SJCRH30 (cell line): Measurements from ENCODE around the gene CADM1. TPM values are rescaled to one million over a fixed set of nuclear protein-coding genes. Genes with fewer than 3 reads are reported as not detected.

Experiments used
- DNase-seq, 2 experiments: peaks; one replicate each; pipeline ENCODE4 v3.0.0-alpha.2; 2015 to 2020
- H3K27ac ChIP-seq: fragments of 250-450 bp; sonication (Bioruptor Pico); 2 replicates; pipeline ENCODE4 v1.5.1; 2020; ENCODE audit warnings: mild to moderate bottlenecking, moderate library complexity
- H3K27me3 ChIP-seq: fragments of 250-450 bp; sonication (Bioruptor Pico); 2 replicates; pipeline ENCODE4 v1.5.1; 2020; ENCODE audit warnings: mild to moderate bottlenecking, moderate library complexity
- H3K36me3 ChIP-seq: fragments of 250-450 bp; sonication (Bioruptor Pico); 2 replicates; pipeline ENCODE4 v1.5.1; 2020; ENCODE audit warnings: mild to moderate bottlenecking, moderate library complexity
- H3K4me1 ChIP-seq: fragments of 250-450 bp; sonication (Bioruptor Pico); 2 replicates; pipeline ENCODE4 v1.5.1; 2020; ENCODE audit warnings: mild to moderate bottlenecking, moderate library complexity
- H3K4me3 ChIP-seq: fragments of 250-450 bp; sonication (Bioruptor Pico); 2 replicates; pipeline ENCODE4 v1.5.1; 2020; ENCODE audit warnings: mild to moderate bottlenecking, moderate library complexity
- H3K9me3 ChIP-seq: fragments of 250-450 bp; sonication (Bioruptor Pico); replicated peaks from 2 replicates; pipeline ENCODE4 v1.5.1; 2020; ENCODE audit warnings: mild to moderate bottlenecking, moderate library complexity
- total RNA-seq: library from RNA; depleted of rRNA; stranded (reverse); fragments of >200 nt; shearing (Covaris generic); gene quantifications from 2 replicates; pipeline ENCODE4 v1.2.3, GENCODE V29; 2014

Gene CADM1
- total RNA-seq, 1 experiment from 2014 or later: 6.0 TPM

DNA sequence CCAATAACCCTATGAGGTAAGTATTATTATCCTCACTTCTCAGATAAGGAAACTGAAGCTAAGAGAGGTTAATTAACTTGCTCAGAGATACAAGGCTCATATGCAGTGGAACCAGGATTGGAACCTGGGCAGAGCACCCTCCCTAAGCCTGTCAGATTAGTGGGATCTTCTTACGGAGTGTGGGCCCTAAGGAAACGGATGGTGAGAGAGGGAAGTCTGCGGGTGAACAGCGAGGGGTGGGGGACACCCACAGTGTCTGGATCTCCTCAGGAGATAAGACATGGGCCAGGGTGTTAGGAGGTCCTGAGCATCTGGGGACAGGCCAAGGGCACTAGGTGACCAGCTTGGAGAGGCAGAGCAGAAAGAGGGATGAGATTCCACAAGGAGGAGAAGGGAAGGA, 376.0 kb downstream of the CADM1 start:
- Histone ChIP-seq H3K27me3 (no peaks in the 10 kb centered on the region), H3K36me3 (no peaks in the 10 kb centered on the region), H3K27ac (no peak overlapping the region), H3K9me3 (no peaks in the 10 kb centered on the region), H3K4me3 (no peak overlapping the region), H3K4me1 (no peaks in the 10 kb centered on the region)
- no peak for DNase-seq

GRCh38 chr11:115127790-115128189, 376.4 kb downstream of the CADM1 start:
- H3K27me3 ChIP-seq: no peaks in the 10 kb centered on the region
- H3K4me3 ChIP-seq: no peak overlapping the region
- DNase-seq: no peak
- H3K4me1 ChIP-seq: no peaks in the 10 kb centered on the region
- H3K9me3 ChIP-seq: no peaks in the 10 kb centered on the region
- H3K36me3 ChIP-seq: no peaks in the 10 kb centered on the region
- no peak overlapping the region for H3K27ac ChIP-seq

GRCh38 chr11:115126515-115127208, 377.6 kb downstream of the CADM1 start:
- no peak overlapping the region for H3K27ac ChIP-seq
- H3K4me3 ChIP-seq: no peak overlapping the region
- no peaks in the 10 kb centered on the region for H3K36me3 ChIP-seq
- DNase-seq: no peak
- H3K4me1 ChIP-seq: no peaks in the 10 kb centered on the region
- no peaks in the 10 kb centered on the region for H3K27me3 ChIP-seq
- H3K9me3 ChIP-seq: no peaks in the 10 kb centered on the region

DNA sequence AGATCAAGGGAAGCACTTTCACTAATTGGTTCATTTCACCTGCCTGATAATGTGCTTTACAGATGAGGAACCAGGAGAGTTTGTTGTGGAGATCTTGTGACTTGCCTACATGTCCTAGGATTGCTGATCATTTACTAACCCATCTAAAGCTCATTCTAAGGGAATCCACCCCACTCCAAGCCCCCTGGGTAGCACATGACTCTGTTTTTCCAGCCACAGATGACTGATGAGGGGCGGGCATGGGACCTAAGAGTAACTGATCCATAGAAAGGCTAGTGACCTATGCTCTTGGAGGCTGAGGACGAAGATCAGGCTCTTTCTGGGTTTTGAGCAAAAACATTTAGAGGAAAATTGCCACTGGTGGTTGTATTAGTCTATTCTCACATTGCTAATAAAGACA, 378.1 kb downstream of the CADM1 start:
- Histone ChIP-seq H3K36me3 (no peaks in the 10 kb centered on the region), H3K27ac (no peak overlapping the region), H3K4me1 (no peaks in the 10 kb centered on the region), H3K9me3 (no peaks in the 10 kb centered on the region), H3K27me3 (no peaks in the 10 kb centered on the region), H3K4me3 (no peak overlapping the region)
- DNase-seq: no peak

DNA sequence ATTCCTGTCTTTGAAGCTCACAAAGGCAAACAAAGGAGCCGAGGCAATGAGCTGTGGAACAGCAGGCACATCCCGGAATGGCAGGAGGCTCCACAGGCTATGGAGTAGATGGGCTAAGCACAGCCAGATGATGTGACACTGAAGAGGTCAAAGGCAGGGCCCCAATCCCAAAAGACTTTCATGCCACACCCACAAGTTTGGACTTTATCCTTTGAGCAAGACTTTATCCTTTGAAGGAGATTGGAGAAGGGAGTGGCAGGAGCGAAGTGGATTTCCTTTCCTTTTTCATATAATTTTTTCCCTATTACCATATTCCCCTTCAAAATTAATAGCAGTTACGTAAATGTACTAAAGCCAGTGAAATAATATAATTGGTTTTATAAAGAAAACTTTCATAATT, 379.4 kb downstream of the CADM1 start:
- Histone ChIP-seq H3K27ac (no peak overlapping the region), H3K4me1 (no peaks in the 10 kb centered on the region), H3K36me3 (no peaks in the 10 kb centered on the region), H3K4me3 (no peak overlapping the region), H3K27me3 (no peaks in the 10 kb centered on the region), H3K9me3 (no peaks in the 10 kb centered on the region)
- no peak for DNase-seq

DNA sequence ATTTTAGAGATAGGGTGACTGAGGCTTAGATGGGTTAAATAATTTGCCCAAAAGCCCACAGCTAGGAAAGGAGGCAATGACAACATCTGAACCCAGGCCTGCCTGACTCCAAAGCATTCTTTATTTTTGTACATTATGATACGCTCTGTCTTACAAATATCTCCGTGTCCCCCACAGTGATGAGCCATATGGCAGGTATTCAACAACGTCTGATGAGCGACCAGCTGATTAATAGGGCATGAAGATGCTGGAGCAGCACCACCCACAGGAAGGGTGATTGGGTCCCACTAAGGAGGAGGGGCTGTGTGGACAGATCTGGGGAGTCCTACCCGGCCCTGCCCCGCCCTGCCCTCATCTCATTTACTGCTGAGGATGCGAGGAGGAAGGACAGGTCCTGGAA, 380.6 kb downstream of the CADM1 start:
- Histone ChIP-seq H3K4me1 (no peaks in the 10 kb centered on the region), H3K36me3 (no peaks in the 10 kb centered on the region), H3K27ac (no peak overlapping the region), H3K9me3 (no peaks in the 10 kb centered on the region), H3K4me3 (no peak overlapping the region), H3K27me3 (no peaks in the 10 kb centered on the region)
- DNase-seq: no peak

DNA sequence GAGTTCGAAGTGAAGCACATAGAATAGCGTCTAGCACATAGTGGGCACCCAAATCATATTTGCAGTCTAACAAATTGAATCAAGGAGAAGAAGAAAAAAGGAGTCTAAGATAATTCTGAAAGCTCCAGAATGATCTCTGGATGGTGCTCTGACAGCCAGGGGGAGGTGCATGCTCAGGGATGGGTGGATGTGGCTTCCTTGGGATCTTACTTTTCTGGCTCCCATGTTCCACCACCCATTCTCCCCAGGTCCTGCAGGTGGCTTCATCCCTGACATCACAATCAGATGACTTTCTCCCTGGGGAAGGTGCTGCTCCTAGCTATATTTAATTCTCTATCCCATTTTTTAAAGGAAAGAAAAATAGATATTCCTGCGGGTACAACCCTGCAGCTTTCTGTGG, 381.9 kb downstream of the CADM1 start:
- DNase-seq: no peak
- Histone ChIP-seq H3K4me1 (no peaks in the 10 kb centered on the region), H3K27ac (no peak overlapping the region), H3K27me3 (no peaks in the 10 kb centered on the region), H3K36me3 (no peaks in the 10 kb centered on the region), H3K4me3 (no peak overlapping the region), H3K9me3 (no peaks in the 10 kb centered on the region)
